Endothelial cell of umbilical vein (primary cell): ENCODE results near the gene CBLN3. TPM values are rescaled to one million over a fixed set of nuclear protein-coding genes. Genes with fewer than 3 reads are reported as not detected.

Experiments
- BruUV-seq: library from RNA; stranded (reverse); fragments of 400-500 nt; replicated peaks from 2 replicates; lab custom pipeline; 2021; lab: Mats Ljungman, UMichigan
- CTCF ChIA-PET: fragments of 300-600, 350-600 bp; sonication (Branson Sonifier 250); formaldehyde crosslinking; loops from one replicate; lab custom pipeline; 2021; ENCODE audit warnings: antibody characterized with exemption, inconsistent platforms; lab: Charles Lee
- POLR2A ChIA-PET: fragments of 300-600, 350-600 bp; sonication (Branson Sonifier 250); formaldehyde crosslinking; loops from one replicate; lab custom pipeline; 2021; ENCODE audit warnings: antibody characterized with exemption, inconsistent platforms; lab: Charles Lee
- DNase-seq: peaks from one replicate; pipeline ENCODE4 v3.0.0-alpha.2; 2011; ENCODE audit warnings: low read depth, low spot score
- FAIRE-seq: peaks from 2 replicates; lab custom pipeline; 2011; peaks lifted over from hg19 to GRCh38; lab: Jason Lieb, UNC
- H2AFZ ChIP-seq: 2 replicates; pipeline ENCODE4 v1.6.0; 2012; ENCODE audit warnings: low read depth, low read length, control low read depth, inconsistent platforms
- H3K27ac ChIP-seq: 2 replicates; pipeline ENCODE4 v1.5.1; 2011; ENCODE audit warnings: low read depth, mild to moderate bottlenecking, control low read depth, low read length, moderate library complexity; ENCODE audit not compliant: insufficient read depth
- H3K27me3 ChIP-seq, 2 experiments: 2 replicates each; pipeline versions ENCODE4 v1.6.0 to v1.6.1; 2011; ENCODE audit warnings: low read length in 2 of 2, mixed read lengths in 1 of 2; ENCODE audit not compliant: control insufficient read depth in 2 of 2, insufficient read depth in 2 of 2
- H3K36me3 ChIP-seq, 2 experiments: 2 replicates in 1 of 2; 3 replicates in 1 of 2; pipeline ENCODE4 v1.5.1; 2011; ENCODE audit warnings: low read length in 2 of 2, mild to moderate bottlenecking in 1 of 2, moderate library complexity in 1 of 2; ENCODE audit not compliant: control insufficient read depth in 2 of 2, insufficient read depth in 2 of 2; ENCODE audit errors: extremely low read depth in 1 of 2
- H3K4me1 ChIP-seq: 3 replicates; pipeline ENCODE4 v1.5.1; 2011; ENCODE audit warnings: mild to moderate bottlenecking, low read length; ENCODE audit not compliant: control insufficient read depth, insufficient read depth; ENCODE audit errors: extremely low read depth
- H3K4me2 ChIP-seq: 2 replicates; pipeline ENCODE4 v1.6.1; 2011; ENCODE audit warnings: low read length, control low read depth, mixed read lengths; ENCODE audit not compliant: insufficient read depth
- H3K4me3 ChIP-seq, 3 experiments: fragments of 200-600 bp in 1 of 3; sonication (generic), shearing (Covaris generic) in 1 of 3; replicated peaks in 1 of 3; 2 replicates each; pipeline ENCODE4 v1.5.1; 2011 to 2016; ENCODE audit warnings: control low read depth in 3 of 3, low read length in 3 of 3, mild to moderate bottlenecking in 2 of 3, inconsistent platforms in 1 of 3, low read depth in 1 of 3, moderate library complexity in 1 of 3; ENCODE audit not compliant: insufficient read depth in 1 of 3
- H3K79me2 ChIP-seq: 2 replicates; pipeline ENCODE4 v1.6.0; 2012; ENCODE audit warnings: low read length, inconsistent platforms; ENCODE audit not compliant: control insufficient read depth, insufficient read depth
- H3K9ac ChIP-seq: replicated peaks from 2 replicates; pipeline ENCODE3; 2011; ENCODE audit warnings: low read length, control low read depth; ENCODE audit not compliant: insufficient read depth; ENCODE audit errors: extremely low read depth
- H3K9me1 ChIP-seq: replicated peaks from 3 replicates; pipeline ENCODE4 v1.6.0; 2011; ENCODE audit warnings: mild to moderate bottlenecking, low read length; ENCODE audit not compliant: control insufficient read depth, insufficient read depth; ENCODE audit errors: extremely low read depth
- H3K9me3 ChIP-seq: replicated peaks from 2 replicates; pipeline ENCODE4 v1.5.1; 2012; ENCODE audit warnings: low read length, inconsistent platforms; ENCODE audit not compliant: control insufficient read depth, insufficient read depth
- H4K20me1 ChIP-seq: replicated peaks from 2 replicates; pipeline ENCODE3; 2011; ENCODE audit warnings: mild to moderate bottlenecking, low read length; ENCODE audit not compliant: control insufficient read depth, insufficient read depth; ENCODE audit errors: extremely low read depth
- EZH2 ChIP-seq: IDR thresholded peaks from 2 replicates; pipeline ENCODE4 v1.6.1; 2012; ENCODE audit warnings: borderline replicate concordance, low read depth, mild to moderate bottlenecking, moderate library complexity, low read length, inconsistent platforms; ENCODE audit not compliant: severe bottlenecking
- FOS ChIP-seq: IDR thresholded peaks from 2 replicates; pipeline ENCODE4 v1.6.1; 2011; ENCODE audit warnings: mild to moderate bottlenecking, low read length, moderate library complexity, borderline replicate concordance; ENCODE audit not compliant: insufficient read depth
- GATA2 ChIP-seq: IDR thresholded peaks from 2 replicates; pipeline ENCODE4 v1.7.0; 2011; ENCODE audit warnings: low read depth, mild to moderate bottlenecking, moderate library complexity, mixed read lengths, low read length; ENCODE audit not compliant: insufficient read length, insufficient read depth
- JUN ChIP-seq: IDR thresholded peaks from 2 replicates; pipeline ENCODE4 v1.6.1; 2011; ENCODE audit warnings: borderline replicate concordance, low read depth; ENCODE audit not compliant: insufficient read length, insufficient read depth
- MYC ChIP-seq: IDR thresholded peaks from one replicate; pipeline ENCODE4 v1.6.1; 2011; ENCODE audit warnings: mild to moderate bottlenecking, low read depth, low read length
- POLR2A ChIP-seq: IDR thresholded peaks from 2 replicates; pipeline ENCODE4 v1.6.1; 2012; ENCODE audit warnings: low read depth, mild to moderate bottlenecking, control low read depth, low read length
- POLR2AphosphoS5 ChIP-seq: IDR thresholded peaks from 2 replicates; pipeline ENCODE4 v1.6.1; 2012; ENCODE audit warnings: low read depth, mild to moderate bottlenecking, control low read depth, low read length, moderate library complexity; ENCODE audit not compliant: insufficient read depth
- dilution Hi-C: fragments of 300-500 bp; cut with MboI; formaldehyde crosslinking; loops from one replicate; pipeline ENCODE4 v1.15.0; 2019; ENCODE audit warnings: low sequenced_read_pairs; ENCODE audit not compliant: extremely low pct_ligation_motif_present
- intact Hi-C: fragments of 100-400 bp; cut with micrococcal nuclease; formaldehyde crosslinking; loops from one replicate; pipeline ENCODE4 v1.10.0; 2022
- polyA plus RNA-seq, 4 experiments: library from polyadenylated mRNA; depleted of rRNA in 3 of 4; stranded (reverse) in 3 of 4; unstranded in 1 of 4; fragments of >200 nt; gene quantifications; 2 replicates each; pipeline versions ENCODE4 v1.2.1 to v1.2.3, GENCODE V29; 2011 to 2012; ENCODE audit warnings: missing spikeins in 1 of 4
- total RNA-seq: library from RNA; stranded (reverse); gene quantifications from 2 replicates; pipeline ENCODE4 v1.2.3, GENCODE V29; 2021
- TF ChIP-seq, protein P1 (sequence below): IDR thresholded peaks from 2 replicates; pipeline ENCODE4 v1.6.1; 2011; ENCODE audit not compliant: insufficient read depth, insufficient read length
- TF ChIP-seq, protein P2 (sequence below), 2 donors: IDR thresholded peaks; 1 replicate in 1 of 2; 2 replicates in 1 of 2; pipeline ENCODE4 v1.5.1; 2011; ENCODE audit warnings: low read length in 2 of 2, mild to moderate bottlenecking in 2 of 2, moderate library complexity in 2 of 2, control low read depth in 1 of 2, inconsistent platforms in 1 of 2, low read depth in 1 of 2; ENCODE audit not compliant: insufficient read depth in 1 of 2; ENCODE audit errors: extremely low read depth in 1 of 2

Gene CBLN3
- total and polyA plus RNA-seq, 2 donors (not counting 3 experiments of a cell fraction or from before 2014, with no cell fraction given): 7.9 to 8.6 TPM

DNA sequence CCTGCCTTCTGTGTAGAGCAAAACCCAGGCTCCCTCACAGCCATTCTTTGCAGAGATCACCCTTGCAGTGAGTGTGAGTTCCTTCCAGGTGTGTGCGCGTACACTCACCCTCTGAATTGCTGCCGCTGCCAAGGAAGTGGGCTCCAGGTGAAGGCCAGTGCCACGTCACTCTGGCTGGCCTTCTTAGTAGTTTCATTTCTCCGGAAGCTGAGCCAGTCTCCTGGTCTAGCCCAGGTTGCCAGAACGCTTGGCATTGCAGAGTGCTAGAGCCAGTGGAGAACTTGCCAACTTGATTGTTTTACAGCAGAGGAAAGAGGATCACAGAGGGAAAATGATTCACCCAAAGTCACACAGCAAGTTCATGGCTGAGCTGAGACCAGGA lies 11.0 kb downstream of the CBLN3 start:
- CTCF ChIA-PET: interaction anchor here (0.7 to 3.9 kb wide), 9 partner anchors 12 to 85 kb away, joined by 3 to 50 read pairs (median 4); partner anchors contain the start of genes NFATC4 and NYNRIN
- peaks cover 21% of the 10 kb centered on the region for H3K4me1 ChIP-seq
- H3K36me3 ChIP-seq: peaks cover 4 to 24% of the 10 kb centered on the region in 2 experiments
- H3K4me2 ChIP-seq: peak overlapping the region; percentile 37
- POLR2A ChIA-PET: interaction anchor here (1.0 to 1.8 kb wide), 4 partner anchors 11 to 52 kb away, joined by 3 to 5 read pairs (median 4); partner anchors contain the start of genes KHNYN and NYNRIN
- peak overlapping the region; percentile 31 for H3K9ac ChIP-seq
- H2AFZ ChIP-seq: no peak overlapping the region
- H3K9me1 ChIP-seq: no peaks in the 10 kb centered on the region
- peak overlapping the region; percentile 65 for H3K27ac ChIP-seq
- TF ChIP-seq, protein P1, sequence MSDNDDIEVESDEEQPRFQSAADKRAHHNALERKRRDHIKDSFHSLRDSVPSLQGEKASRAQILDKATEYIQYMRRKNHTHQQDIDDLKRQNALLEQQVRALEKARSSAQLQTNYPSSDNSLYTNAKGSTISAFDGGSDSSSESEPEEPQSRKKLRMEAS: no peak
- no peak for TF ChIP-seq GATA2
- no peak for TF ChIP-seq MYC
- peak; percentile 76 for TF ChIP-seq FOS
- TF ChIP-seq, protein P2, sequence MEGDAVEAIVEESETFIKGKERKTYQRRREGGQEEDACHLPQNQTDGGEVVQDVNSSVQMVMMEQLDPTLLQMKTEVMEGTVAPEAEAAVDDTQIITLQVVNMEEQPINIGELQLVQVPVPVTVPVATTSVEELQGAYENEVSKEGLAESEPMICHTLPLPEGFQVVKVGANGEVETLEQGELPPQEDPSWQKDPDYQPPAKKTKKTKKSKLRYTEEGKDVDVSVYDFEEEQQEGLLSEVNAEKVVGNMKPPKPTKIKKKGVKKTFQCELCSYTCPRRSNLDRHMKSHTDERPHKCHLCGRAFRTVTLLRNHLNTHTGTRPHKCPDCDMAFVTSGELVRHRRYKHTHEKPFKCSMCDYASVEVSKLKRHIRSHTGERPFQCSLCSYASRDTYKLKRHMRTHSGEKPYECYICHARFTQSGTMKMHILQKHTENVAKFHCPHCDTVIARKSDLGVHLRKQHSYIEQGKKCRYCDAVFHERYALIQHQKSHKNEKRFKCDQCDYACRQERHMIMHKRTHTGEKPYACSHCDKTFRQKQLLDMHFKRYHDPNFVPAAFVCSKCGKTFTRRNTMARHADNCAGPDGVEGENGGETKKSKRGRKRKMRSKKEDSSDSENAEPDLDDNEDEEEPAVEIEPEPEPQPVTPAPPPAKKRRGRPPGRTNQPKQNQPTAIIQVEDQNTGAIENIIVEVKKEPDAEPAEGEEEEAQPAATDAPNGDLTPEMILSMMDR (IDR thresholded peaks at IDR 0.05; ENCODE audit: extremely low read depth in 1 of 2, insufficient read depth in 1 of 2, low read depth in 1 of 2, low read length in 2 of 2): no peak
- no peak for TF ChIP-seq EZH2
- peak; percentile 32 for TF ChIP-seq POLR2A
- peak; percentile 35 for TF ChIP-seq JUN
- TF ChIP-seq POLR2AphosphoS5: peak; percentile 47
- DNase-seq (peak; percentile 78), FAIRE-seq (peak; percentile 98)
- H3K4me3 ChIP-seq: no peak overlapping the region
- no peaks in the 10 kb centered on the region for H4K20me1 ChIP-seq
- TSS peak; percentile 30 for BruUV-seq
- H3K27me3 ChIP-seq: no peaks in the 10 kb centered on the region
- dilution Hi-C loops: no loop called here
- intact Hi-C loops: no loop called here
- no peaks in the 10 kb centered on the region for H3K9me3 ChIP-seq
- no peaks in the 10 kb centered on the region for H3K79me2 ChIP-seq
